Stimulated activated CD8-positive, alpha-beta memory T cell treated with anti-CD3 and anti-CD28 coated beads, Interleukin-4, amount 100 ng/mL, for 24 hours (primary cell): ENCODE measurements around the gene SMARCC1.
"Not testable (repeated sequence)": the region's sequence is repeated elsewhere in the genome, so short reads cannot be mapped to it uniquely, and the experiment has no call there.

ENCODE experiments used
- DNase-seq: peaks from one replicate; pipeline ENCODE4 v3.0.0-alpha.2; 2020; ENCODE audit warnings: low read depth

Gene SMARCC1

DNA sequence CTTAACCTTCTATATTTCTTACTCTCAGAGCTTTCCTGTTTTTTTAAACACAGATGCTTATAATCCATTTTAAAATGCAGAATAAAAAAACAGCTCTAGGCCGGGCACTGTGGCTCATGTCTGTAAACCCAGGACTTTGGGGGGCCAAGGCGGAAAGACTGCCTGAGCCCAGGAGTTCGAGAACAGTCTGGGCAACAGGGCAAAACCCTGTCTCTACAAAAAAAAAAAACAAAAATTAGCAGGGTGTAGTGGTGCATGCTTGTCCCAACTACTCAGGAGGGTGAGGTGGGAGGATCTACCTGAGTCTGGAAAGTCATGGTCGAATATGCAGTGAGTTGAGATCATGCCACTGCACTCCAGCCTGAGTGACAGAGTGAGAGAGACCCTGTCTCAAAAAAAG, 15.5 kb downstream of the SMARCC1 start:
- no peak for DNase-seq

GRCh38 chr3:47762233-47762632, 19.5 kb downstream of the SMARCC1 start:
- DNase-seq: no peak

GRCh38 chr3:47761046-47761445, 20.6 kb downstream of the SMARCC1 start:
- no peak for DNase-seq

DNA sequence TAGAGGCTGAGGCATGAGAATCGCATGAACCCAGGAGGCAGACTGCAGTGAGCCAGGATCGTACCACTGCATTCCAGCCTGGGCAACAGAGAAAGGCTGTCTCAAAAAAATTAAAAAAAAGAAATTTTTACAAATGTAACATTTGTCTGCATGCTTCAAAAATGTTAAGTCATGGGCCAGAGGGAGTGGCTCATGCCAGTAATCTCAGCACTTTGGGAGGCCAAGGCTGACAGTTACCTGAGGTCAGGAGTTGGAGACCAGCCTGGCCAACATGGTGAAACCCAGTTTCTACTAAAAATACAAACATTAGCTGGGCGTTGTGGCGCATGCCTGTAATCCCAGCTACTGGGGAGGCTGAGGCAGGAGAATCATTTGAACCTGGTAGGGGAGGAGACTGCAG, 21.5 kb downstream of the SMARCC1 start:
- DNase-seq: not testable (repeated sequence)

DNA sequence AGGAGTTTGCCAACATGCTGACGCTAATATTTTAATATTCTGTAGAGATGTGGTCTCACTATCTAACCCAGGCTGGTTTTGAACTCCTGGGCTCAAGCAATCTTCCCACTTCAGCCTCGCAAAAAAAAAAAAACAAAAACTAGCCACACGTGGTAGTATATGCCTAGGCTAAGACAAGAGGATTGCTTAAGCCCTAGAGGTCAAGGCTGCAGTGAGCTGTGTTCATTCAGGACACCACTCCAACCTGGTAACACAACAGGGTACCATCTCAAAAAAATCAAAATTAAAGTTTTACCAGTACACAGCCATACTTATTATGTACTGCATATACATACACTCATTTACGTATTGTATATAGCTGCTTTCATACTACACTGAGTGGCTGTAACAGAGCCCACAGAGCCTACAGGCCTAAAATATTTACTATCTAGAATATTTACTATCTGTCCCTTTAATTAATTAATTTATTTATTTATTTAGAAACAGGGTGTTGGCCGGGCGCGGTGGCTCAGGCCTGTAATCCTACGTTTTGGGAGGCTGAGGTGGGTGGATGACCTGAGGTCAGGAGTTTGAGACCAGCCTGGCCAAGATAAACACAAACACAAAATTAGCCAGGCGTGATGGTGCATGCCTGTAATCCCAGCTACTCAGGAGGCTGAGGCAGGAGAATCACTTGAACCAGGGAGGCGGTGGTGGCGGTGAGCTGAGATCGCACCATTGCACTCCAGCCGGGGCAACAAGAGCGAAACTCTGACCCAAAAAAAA, 23.2 kb downstream of the SMARCC1 start:
- no peak for DNase-seq

DNA sequence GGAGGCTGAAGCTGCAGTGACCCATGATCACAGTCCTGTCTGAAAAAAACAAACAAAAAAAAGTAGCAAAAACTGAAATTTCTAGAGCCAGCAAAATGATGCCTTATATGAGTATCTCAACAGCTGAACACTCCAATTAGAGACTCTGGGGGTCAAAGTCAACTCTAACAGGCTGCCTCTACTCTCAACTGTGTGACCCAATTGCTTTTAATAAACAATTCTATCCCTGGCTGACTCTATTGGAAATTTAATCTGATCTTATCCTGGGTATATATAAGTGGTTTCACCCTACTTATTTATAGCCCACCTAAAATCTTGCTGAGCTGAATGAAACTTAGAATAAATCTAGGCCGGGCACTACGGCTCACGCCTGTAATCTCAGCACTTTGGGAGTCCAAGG, 29.0 kb downstream of the SMARCC1 start:
- DNase-seq: no peak

DNA sequence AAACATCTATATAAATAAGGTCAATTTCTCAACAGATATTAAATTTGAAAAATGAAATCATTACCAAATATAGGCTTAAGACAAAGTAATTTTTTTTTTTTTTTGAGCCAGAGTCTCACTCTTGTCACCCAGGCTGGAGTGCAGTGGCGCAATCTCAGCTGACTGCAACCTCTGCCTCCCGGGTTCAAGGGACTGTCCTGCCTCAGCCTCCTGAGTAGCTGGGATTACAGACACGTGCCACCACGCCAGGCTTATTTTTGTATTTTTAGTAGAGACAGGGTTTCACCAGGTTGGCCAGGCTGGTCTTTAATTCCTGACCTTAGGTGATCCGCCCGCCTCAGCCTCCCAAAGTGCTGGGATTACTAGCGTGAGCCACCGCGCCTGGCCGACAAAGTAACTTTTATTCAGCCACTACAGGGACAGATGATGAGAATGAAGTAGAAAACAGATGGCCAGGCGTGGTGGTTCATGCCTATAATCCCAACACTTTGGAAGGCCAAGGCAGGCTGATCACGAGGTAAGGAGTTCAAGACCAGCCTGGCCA, 30.8 kb downstream of the SMARCC1 start:
- DNase-seq: not testable (repeated sequence)

GRCh38 chr3:47747558-47747957, 34.1 kb downstream of the SMARCC1 start:
- no peak for DNase-seq

DNA sequence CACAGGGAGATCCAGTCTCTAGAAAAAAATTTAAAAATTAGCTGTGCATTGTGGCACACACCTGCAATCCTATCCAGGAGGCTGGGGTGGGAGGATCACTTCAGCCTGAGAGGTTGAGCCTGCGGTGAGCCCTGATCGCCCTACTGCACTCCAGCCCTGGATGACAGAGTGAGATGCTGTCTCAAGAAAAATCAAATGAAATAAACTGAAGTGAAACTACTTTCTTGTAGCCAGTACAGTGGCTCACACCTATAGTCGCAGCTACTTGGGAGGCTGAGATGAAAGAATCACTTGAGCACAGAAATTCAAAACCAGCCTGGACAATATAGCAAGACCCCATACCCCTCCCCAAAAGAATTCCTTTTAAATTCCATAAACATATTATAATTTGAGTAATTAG, 35.4 kb downstream of the SMARCC1 start:
- no peak for DNase-seq

DNA sequence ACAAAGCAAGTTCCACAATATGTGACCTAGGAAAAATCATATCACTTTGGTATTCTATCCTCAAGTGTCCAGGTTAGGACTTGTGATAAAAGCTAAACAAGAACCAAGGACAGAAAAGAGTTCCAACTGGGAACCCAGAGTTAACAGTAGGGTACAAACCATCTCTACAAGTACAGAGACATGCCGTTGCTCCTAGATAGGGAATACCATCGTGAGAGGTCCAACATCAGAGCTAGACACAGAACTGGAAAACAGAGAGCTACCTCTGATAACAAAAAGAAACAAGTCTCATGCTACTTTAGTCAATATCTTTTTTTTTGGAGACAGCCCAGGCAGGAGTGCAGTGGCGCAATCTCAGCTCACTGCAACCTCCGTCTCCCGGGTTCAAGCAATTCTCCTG, 37.8 kb downstream of the SMARCC1 start:
- no peak for DNase-seq

DNA sequence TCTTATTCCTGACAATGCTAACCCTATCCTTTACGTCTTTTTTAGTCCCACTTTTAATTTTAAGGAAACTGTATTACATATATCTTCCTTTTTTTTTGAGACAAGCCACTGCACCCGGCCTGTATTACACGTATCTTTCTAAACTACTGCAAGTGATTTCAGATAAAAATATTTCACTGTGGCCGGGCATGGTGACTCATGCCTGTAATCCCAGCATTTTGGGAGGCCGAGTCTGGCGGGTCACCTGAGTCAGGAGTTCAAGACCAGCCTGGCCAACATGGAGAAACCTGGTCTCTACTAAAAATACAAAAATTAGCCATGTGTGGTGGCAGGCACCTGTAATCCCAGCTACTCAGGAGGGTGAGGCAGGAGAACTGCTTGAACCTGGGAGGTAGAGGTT, 38.3 kb downstream of the SMARCC1 start:
- not testable (repeated sequence) for DNase-seq

- DNase-seq: no peak
Observed at GRCh38 chr3:47741925-47742324, 39.8 kb downstream of the SMARCC1 start.

GRCh38 chr3:47732143-47732542, 49.5 kb downstream of the SMARCC1 start:
- DNase-seq: no peak

- no peak for DNase-seq
Observed at GRCh38 chr3:47731061-47731460, 50.6 kb downstream of the SMARCC1 start.

GRCh38 chr3:47722859-47723258, 58.8 kb downstream of the SMARCC1 start:
- no peak for DNase-seq

DNA sequence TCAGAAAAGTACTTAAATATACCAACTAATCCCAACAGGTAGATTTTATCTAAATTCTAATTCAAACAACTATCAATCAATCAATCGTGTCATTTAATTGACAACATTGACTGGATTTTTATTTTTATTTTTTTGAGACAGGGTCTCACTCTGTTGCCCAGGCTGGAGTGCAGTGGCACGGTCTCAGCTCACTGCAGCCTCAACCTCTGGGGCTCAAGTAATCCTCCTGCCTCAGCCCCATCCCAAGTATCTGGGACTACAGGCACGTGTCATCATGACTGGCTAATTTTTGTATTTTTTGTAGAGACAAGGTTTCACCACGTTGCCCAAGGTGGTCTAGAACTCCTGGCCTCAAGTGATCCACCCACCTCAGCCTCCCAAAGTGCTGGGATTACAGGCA, 64.2 kb downstream of the SMARCC1 start:
- not testable (repeated sequence) for DNase-seq

DNA sequence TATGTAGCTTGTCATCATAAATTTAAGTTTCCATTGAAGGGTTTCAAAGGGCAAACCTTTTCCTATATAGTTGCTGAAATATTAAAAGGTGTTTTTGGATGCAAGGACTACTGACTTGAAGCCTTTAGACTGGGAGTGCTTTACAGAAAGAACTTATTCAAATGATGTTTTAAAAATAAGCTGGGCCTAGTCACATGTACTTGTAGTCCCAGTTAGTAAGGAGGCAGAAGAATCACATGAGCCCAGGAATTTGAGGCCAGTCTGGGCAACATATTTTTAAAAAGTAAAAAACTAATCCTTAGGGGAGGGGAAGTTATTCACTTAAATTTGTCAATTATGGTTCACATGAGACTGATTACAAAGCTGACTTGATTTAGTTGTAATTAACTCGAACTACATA, 65.0 kb downstream of the SMARCC1 start:
- no peak for DNase-seq

DNA sequence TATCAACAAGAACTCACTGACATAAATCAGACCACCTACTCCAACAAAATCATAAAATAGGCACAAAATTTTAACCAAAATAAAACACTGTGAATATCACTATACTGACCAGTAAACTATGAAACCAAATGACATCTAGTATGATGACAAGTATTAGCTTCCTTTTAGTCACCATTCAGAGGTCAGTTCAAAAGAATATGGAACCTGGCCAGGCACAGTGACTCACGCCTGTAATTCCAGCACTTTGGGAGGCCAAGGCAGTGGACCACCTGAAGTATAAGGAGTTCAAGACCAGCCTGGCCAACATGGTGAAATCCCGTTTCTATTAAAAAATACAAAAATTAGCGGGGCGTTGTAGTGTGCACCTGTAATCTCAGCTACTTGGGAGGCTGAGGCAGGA, 65.8 kb downstream of the SMARCC1 start:
- no peak for DNase-seq

DNA sequence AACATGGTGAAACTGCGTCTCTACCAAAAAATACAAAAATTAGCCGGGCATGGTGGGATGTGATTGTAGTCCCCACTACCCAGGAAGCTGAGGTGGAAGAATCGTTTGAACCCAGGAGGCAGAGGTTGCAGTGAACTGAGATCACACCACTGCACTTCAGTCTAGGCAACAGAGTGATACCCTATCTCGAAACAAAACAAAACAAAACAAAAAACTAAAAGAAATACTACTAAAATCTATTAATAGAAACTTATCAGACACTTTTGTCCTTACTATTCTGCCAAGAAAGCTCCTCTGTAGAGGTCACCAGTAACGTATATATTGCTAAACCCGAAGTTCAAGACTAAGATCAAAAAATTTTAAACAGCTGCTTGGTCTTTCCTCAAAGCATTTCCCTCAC, 67.1 kb downstream of the SMARCC1 start:
- DNase-seq: no peak

DNA sequence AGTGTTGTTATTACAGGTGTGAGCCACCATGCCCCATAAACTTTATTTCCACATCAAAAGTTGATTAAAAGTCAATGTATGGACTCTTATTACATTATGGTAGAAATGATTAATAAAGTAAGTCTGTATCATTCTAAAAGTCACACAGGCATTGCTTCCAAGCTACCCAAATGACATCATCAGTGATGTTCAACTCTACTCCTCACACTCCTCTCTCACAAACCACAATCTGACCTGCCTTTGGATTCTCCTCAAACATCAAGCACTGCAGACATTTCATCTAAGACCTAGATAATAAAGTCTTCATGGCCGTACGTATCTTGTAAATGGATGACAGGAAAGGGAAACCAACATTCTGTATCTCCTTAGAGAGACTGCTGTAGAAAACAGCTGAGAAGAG, 68.0 kb downstream of the SMARCC1 start:
- no peak for DNase-seq

- DNase-seq: no peak
Observed at GRCh38 chr3:47712398-47712797, 69.3 kb downstream of the SMARCC1 start.

- DNase-seq: no peak
Observed at GRCh38 chr3:47711596-47711995, 70.1 kb downstream of the SMARCC1 start.

DNA sequence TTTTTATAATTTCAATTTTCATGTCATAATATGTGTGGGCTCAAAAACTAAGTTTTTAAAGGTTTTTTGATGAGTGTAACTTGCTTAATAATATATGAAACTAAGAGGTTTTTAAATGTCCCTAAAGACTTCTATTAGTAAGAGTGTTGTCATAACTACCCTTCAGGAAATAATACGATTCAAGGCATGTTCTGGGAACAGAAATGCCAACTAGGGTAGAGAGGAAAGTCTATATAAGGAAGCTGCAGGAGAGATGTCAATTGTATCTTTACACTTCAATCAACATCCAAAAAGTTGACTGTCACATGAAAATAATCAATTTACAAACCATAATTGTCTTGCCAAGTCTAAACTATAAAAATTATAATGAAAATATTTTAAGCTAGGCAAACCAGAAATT, 76.3 kb downstream of the SMARCC1 start:
- no peak for DNase-seq

GRCh38 chr3:47704237-47704612, 77.5 kb downstream of the SMARCC1 start:
- no peak for DNase-seq
